ENCODE data around the gene TRIM22. TPM values are rescaled to one million over a fixed set of nuclear protein-coding genes. Genes with fewer than 3 reads are reported as not detected.
A peak's percentile ranks its signal among the peaks of the same experiment; 100 is the strongest.
"Not testable (repeated sequence)": the region's sequence is repeated elsewhere in the genome, so short reads cannot be mapped to it uniquely, and the experiment has no call there.

The TRIM22 gene
- total and polyA plus RNA-seq, 5 donors from 2014 or later = 233 to 378 (median 267) TPM

DNA sequence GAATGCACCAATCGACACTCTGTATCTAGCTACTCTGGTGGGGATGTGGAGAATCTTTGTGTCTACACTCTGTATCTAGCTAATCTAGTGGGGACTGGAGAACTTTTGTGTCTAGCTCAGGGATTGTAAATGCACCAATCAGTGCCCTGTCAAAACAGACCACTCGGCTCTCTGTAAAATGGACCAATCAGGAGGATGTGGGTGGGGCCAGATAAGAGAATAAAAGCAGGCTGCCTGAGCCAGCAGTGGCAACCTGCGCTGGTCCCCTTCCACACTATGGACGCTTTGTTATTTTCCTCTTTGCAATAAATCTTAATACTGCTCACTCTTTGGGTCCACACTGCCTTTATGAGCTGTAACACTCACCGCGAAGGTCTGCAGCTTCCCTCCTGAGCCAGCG, 6.0 kb upstream of the TRIM22 start:
- H3K9me3 ChIP-seq (ENCODE audit: control insufficient read depth in 2 of 2, low read length in 2 of 2); ATAC-seq (ENCODE audit: low read depth in 2 of 2); H3K9me3 Mint-ChIP-seq; H3K27me3 ChIP-seq (ENCODE audit: control insufficient read depth, insufficient read depth, low read length); H3K27me3 Mint-ChIP-seq: not testable (repeated sequence)
- peaks cover 25% of the 10 kb centered on the region for H3K4me1 ChIP-seq (ENCODE audit: control insufficient read depth, insufficient read depth, low read length, poor library complexity, severe bottlenecking)
- peak overlapping the region; percentile 93 for H3K4me3 ChIP-seq (ENCODE audit: low read depth, low read length)
- DNase-seq = peak in 2 of 3 donors; percentile 12 to 36
- Mint-ChIP-seq H3K27ac (peak overlapping the region; percentile 81 to 97 (median 96)), H3K36me3 (peaks cover 15% of the 10 kb centered on the region), H3K4me3 (peak overlapping the region; percentile 81 to 99 (median 97)), H3K4me1 (peaks cover 21 to 71% (median 56%) of the 10 kb centered on the region in 4 donors)
- peak overlapping the region; percentile 89 for H3K27ac ChIP-seq (ENCODE audit: insufficient read depth, low read length, poor library complexity, severe bottlenecking)
- peaks cover 17% of the 10 kb centered on the region for H3K36me3 ChIP-seq (ENCODE audit: control insufficient read depth, insufficient read depth, low read length)

- Mint-ChIP-seq H3K9me3 (no peaks in the 10 kb centered on the region), H3K27ac (peak overlapping the region; percentile 81 to 97 (median 96)), H3K4me3 (peak overlapping the region; percentile 81 to 99 (median 97)), H3K27me3 (peaks cover 4% of the 10 kb centered on the region), H3K4me1 (peaks cover 20 to 71% (median 55%) of the 10 kb centered on the region in 4 donors), H3K36me3 (peaks cover 10% of the 10 kb centered on the region)
- DNase-seq (no peak), ATAC-seq (ENCODE audit: low read depth in 2 of 2) (no peak)
- Histone ChIP-seq H3K4me3 (ENCODE audit: low read depth, low read length) (peak overlapping the region; percentile 93), H3K9me3 (ENCODE audit: control insufficient read depth in 2 of 2, low read length in 2 of 2) (no peaks in the 10 kb centered on the region), H3K27ac (ENCODE audit: insufficient read depth, low read length, poor library complexity, severe bottlenecking) (peak overlapping the region; percentile 89), H3K4me1 (ENCODE audit: control insufficient read depth, insufficient read depth, low read length, poor library complexity, severe bottlenecking) (peaks cover 30% of the 10 kb centered on the region), H3K36me3 (ENCODE audit: control insufficient read depth, insufficient read depth, low read length) (peaks cover 12% of the 10 kb centered on the region), H3K27me3 (ENCODE audit: control insufficient read depth, insufficient read depth, low read length) (no peaks in the 10 kb centered on the region)
Observed at GRCh38 chr11:5684036-5684645, 5.4 kb upstream of the TRIM22 start.

- H3K27me3 Mint-ChIP-seq = peaks cover 4% of the 10 kb centered on the region
- DNase-seq (peak; percentile 66 to 90 (median 71)), ATAC-seq (ENCODE audit: low read depth in 2 of 2) (peak; percentile 66 to 71)
- H3K4me1 Mint-ChIP-seq = peaks cover 20 to 67% (median 52%) of the 10 kb centered on the region in 4 donors
- peaks cover 4% of the 10 kb centered on the region for H3K36me3 Mint-ChIP-seq
- Histone ChIP-seq H3K27ac (ENCODE audit: insufficient read depth, low read length, poor library complexity, severe bottlenecking) (peak within 1 kb of the TSS; percentile 89), H3K4me1 (ENCODE audit: control insufficient read depth, insufficient read depth, low read length, poor library complexity, severe bottlenecking) (peaks cover 36% of the 10 kb centered on the region), H3K27me3 (ENCODE audit: control insufficient read depth, insufficient read depth, low read length) (no peaks in the 10 kb centered on the region), H3K4me3 (ENCODE audit: low read depth, low read length) (peak within 1 kb of the TSS; percentile 93), H3K9me3 (ENCODE audit: control insufficient read depth in 2 of 2, low read length in 2 of 2) (no peaks in the 10 kb centered on the region), H3K36me3 (ENCODE audit: control insufficient read depth, insufficient read depth, low read length) (peaks cover 6% of the 10 kb centered on the region)
- H3K27ac Mint-ChIP-seq = peak within 1 kb of the TSS; percentile 81 to 97 (median 96)
- no peaks in the 10 kb centered on the region for H3K9me3 Mint-ChIP-seq
- H3K4me3 Mint-ChIP-seq = peak within 1 kb of the TSS; percentile 81 to 99 (median 97)
Observed at GRCh38 chr11:5684646-5685362, 4.8 kb upstream of the TRIM22 start, which contains the start of gene TRIM5. Gene TRIM5 (minus strand): TSS chr11:5685074. CDS start chr11:5680177, 4,897 bp downstream.

- no peaks in the 10 kb centered on the region for H3K36me3 ChIP-seq (ENCODE audit: control insufficient read depth, insufficient read depth, low read length)
- Mint-ChIP-seq H3K4me3 (peak overlapping the region in 1 of 4 donors; percentile 63), H3K27me3 (peaks cover 4% of the 10 kb centered on the region), H3K4me1 (peaks cover 20 to 56% (median 41%) of the 10 kb centered on the region in 4 donors), H3K9me3 (no peaks in the 10 kb centered on the region), H3K36me3 (no peaks in the 10 kb centered on the region), H3K27ac (peak overlapping the region in 1 of 3 donors; percentile 52)
- H3K27me3 ChIP-seq (ENCODE audit: control insufficient read depth, insufficient read depth, low read length) = no peaks in the 10 kb centered on the region
- no peaks in the 10 kb centered on the region for H3K9me3 ChIP-seq (ENCODE audit: control insufficient read depth in 2 of 2, low read length in 2 of 2)
- peak overlapping the region; percentile 23 for H3K27ac ChIP-seq (ENCODE audit: insufficient read depth, low read length, poor library complexity, severe bottlenecking)
- ATAC-seq (ENCODE audit: low read depth in 2 of 2) = no peak
- H3K4me3 ChIP-seq (ENCODE audit: low read depth, low read length) = no peak overlapping the region
- peaks cover 36% of the 10 kb centered on the region for H3K4me1 ChIP-seq (ENCODE audit: control insufficient read depth, insufficient read depth, low read length, poor library complexity, severe bottlenecking)
- no peak for DNase-seq
Observed at GRCh38 chr11:5686426-5686825, 3.2 kb upstream of the TRIM22 start.

DNA sequence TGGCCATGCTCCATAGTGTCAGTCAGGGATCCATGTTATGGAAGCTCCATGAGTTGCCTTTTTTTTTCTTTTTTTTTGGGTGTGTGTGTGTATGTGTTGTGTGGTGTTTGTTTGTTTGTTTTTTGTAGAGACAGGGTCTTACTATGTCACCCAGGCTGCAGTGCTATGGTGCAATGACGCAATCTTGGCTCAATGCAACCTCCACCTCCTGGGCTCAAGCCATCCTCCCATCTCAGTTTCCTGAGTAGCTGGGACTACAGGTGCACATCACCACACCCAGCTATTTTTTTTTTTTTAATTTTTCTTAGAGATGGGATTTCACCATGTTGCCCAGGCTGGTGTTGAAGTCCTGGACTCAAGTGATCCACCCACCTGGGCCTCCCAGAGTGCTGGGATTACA, 1.1 kb upstream of the TRIM22 start:
- H3K27ac Mint-ChIP-seq = peak overlapping the region; percentile 83 to 100 (median 95)
- Histone ChIP-seq H3K27me3 (ENCODE audit: control insufficient read depth, insufficient read depth, low read length) (no peaks in the 10 kb centered on the region), H3K36me3 (ENCODE audit: control insufficient read depth, insufficient read depth, low read length) (peaks cover 5% of the 10 kb centered on the region), H3K9me3 (ENCODE audit: control insufficient read depth in 2 of 2, low read length in 2 of 2) (no peaks in the 10 kb centered on the region), H3K4me3 (ENCODE audit: low read depth, low read length) (peak overlapping the region; percentile 96), H3K27ac (ENCODE audit: insufficient read depth, low read length, poor library complexity, severe bottlenecking) (peak overlapping the region; percentile 87), H3K4me1 (ENCODE audit: control insufficient read depth, insufficient read depth, low read length, poor library complexity, severe bottlenecking) (peaks cover 49% of the 10 kb centered on the region)
- DNase-seq = no peak
- H3K27me3 Mint-ChIP-seq = peaks cover 4% of the 10 kb centered on the region
- H3K36me3 Mint-ChIP-seq = peaks cover 5% of the 10 kb centered on the region
- peaks cover 22 to 56% (median 43%) of the 10 kb centered on the region in 4 donors for H3K4me1 Mint-ChIP-seq
- H3K4me3 Mint-ChIP-seq = peak overlapping the region; percentile 41 to 98 (median 80)
- no peak for ATAC-seq (ENCODE audit: low read depth in 2 of 2)
- H3K9me3 Mint-ChIP-seq = no peaks in the 10 kb centered on the region

GRCh38 chr11:5690216-5690615, 626 bp downstream of the TRIM22 start:
- DNase-seq (peak in 1 of 3 donors; percentile 27), ATAC-seq (ENCODE audit: low read depth in 2 of 2) (no peak)
- peaks cover 28 to 56% (median 46%) of the 10 kb centered on the region in 4 donors for H3K4me1 Mint-ChIP-seq
- H3K4me3 Mint-ChIP-seq = peak overlapping the region; percentile 93 to 98 (median 96)
- peak overlapping the region; percentile 96 for H3K4me3 ChIP-seq (ENCODE audit: low read depth, low read length)
- H3K27me3 Mint-ChIP-seq = no peaks in the 10 kb centered on the region
- H3K36me3 ChIP-seq (ENCODE audit: control insufficient read depth, insufficient read depth, low read length) = peaks cover 17% of the 10 kb centered on the region
- no peaks in the 10 kb centered on the region for H3K27me3 ChIP-seq (ENCODE audit: control insufficient read depth, insufficient read depth, low read length)
- H3K4me1 ChIP-seq (ENCODE audit: control insufficient read depth, insufficient read depth, low read length, poor library complexity, severe bottlenecking) = peaks cover 54% of the 10 kb centered on the region
- no peaks in the 10 kb centered on the region for H3K9me3 ChIP-seq (ENCODE audit: control insufficient read depth in 2 of 2, low read length in 2 of 2)
- peak overlapping the region; percentile 94 to 100 (median 95) for H3K27ac Mint-ChIP-seq
- H3K9me3 Mint-ChIP-seq = no peaks in the 10 kb centered on the region
- H3K27ac ChIP-seq (ENCODE audit: insufficient read depth, low read length, poor library complexity, severe bottlenecking) = peak overlapping the region; percentile 87
- H3K36me3 Mint-ChIP-seq = peaks cover 17% of the 10 kb centered on the region

GRCh38 chr11:5690736-5691135, 1.1 kb downstream of the TRIM22 start:
- no peak for ATAC-seq (ENCODE audit: low read depth in 2 of 2)

More at GRCh38 chr11:5690736-5691135, 1.1 kb downstream of the TRIM22 start:
- peak overlapping the region; percentile 93 to 98 (median 96) for H3K4me3 Mint-ChIP-seq
- peaks cover 28 to 59% (median 48%) of the 10 kb centered on the region in 4 donors for H3K4me1 Mint-ChIP-seq
- Histone ChIP-seq H3K9me3 (ENCODE audit: control insufficient read depth in 2 of 2, low read length in 2 of 2) (no peaks in the 10 kb centered on the region), H3K4me3 (ENCODE audit: low read depth, low read length) (peak overlapping the region; percentile 96), H3K4me1 (ENCODE audit: control insufficient read depth, insufficient read depth, low read length, poor library complexity, severe bottlenecking) (peaks cover 57% of the 10 kb centered on the region), H3K36me3 (ENCODE audit: control insufficient read depth, insufficient read depth, low read length) (peaks cover 21% of the 10 kb centered on the region), H3K27ac (ENCODE audit: insufficient read depth, low read length, poor library complexity, severe bottlenecking) (peak overlapping the region; percentile 87), H3K27me3 (ENCODE audit: control insufficient read depth, insufficient read depth, low read length) (no peaks in the 10 kb centered on the region)
- H3K9me3 Mint-ChIP-seq = no peaks in the 10 kb centered on the region
- peaks cover 17% of the 10 kb centered on the region for H3K36me3 Mint-ChIP-seq
- H3K27ac Mint-ChIP-seq = peak overlapping the region; percentile 94 to 100 (median 95)
- no peaks in the 10 kb centered on the region for H3K27me3 Mint-ChIP-seq
- DNase-seq = peak in 1 of 3 donors; percentile 28

Measured in CD4-positive, CD25-positive, alpha-beta regulatory T cell (primary cell).